Measurements from ENCODE around the gene TOR3A.

- no peak for TF ChIP-seq RFX5 (IDR thresholded peaks at IDR 0.05; ENCODE audit: low read depth, low read length)
- no peak for TF ChIP-seq CTCF (IDR thresholded peaks at IDR 0.05 in 2 of 3, conservative IDR thresholded peaks at IDR 0.05 in 1 of 3; ENCODE audit: control insufficient read depth in 2 of 3, extremely low read depth in 1 of 3, insufficient read depth in 1 of 3, low read depth in 3 of 3, low read length in 3 of 3)
These were observed 43.2 kb upstream of the TOR3A start for GRCh38 chr1:179038528-179039281.
